Adrenal gland (tissue), 12 donors: ENCODE data around the gene DDX51. TPM values are rescaled to one million over a fixed set of nuclear protein-coding genes. Genes with fewer than 3 reads are reported as not detected.

Source experiments
- DNase-seq, 7 donors: peaks; one replicate each; pipeline ENCODE4 v3.0.0-alpha.2; 2019 to 2020
- H3K27ac ChIP-seq, 5 donors: fragments of 200-600 bp; sonication (generic) in 4 of 5; 1 replicate in 3 of 5; 2 replicates in 2 of 5; pipeline versions ENCODE4 v1.5.1 to v1.8.0; 2016 to 2020; ENCODE audit warnings: mild to moderate bottlenecking in 1 of 5
- H3K27me3 ChIP-seq: fragments of 200-600 bp; 2 replicates; pipeline ENCODE4 v1.8.0; 2021
- H3K36me3 ChIP-seq, 2 donors: fragments of 200-600 bp; replicated peaks in 1 of 2; 1 replicate in 1 of 2; 2 replicates in 1 of 2; pipeline versions ENCODE4 v1.5.1 to v1.8.0; 2018 to 2022
- H3K4me1 ChIP-seq, 2 donors: fragments of 200-600 bp; replicated peaks in 1 of 2; 1 replicate in 1 of 2; 2 replicates in 1 of 2; pipeline versions ENCODE4 v1.5.1 to v1.8.0; 2018 to 2021
- H3K4me3 ChIP-seq, 4 donors: fragments of 200-600 bp; sonication (generic) in 3 of 4; one replicate each; pipeline ENCODE4 v1.5.1; 2016 to 2018
- H3K9me3 ChIP-seq, 3 donors: fragments of 200-600 bp; sonication (generic) in 1 of 3; replicated peaks in 1 of 3; 1 replicate in 2 of 3; 2 replicates in 1 of 3; pipeline versions ENCODE4 v1.5.1 to v1.8.0; 2016 to 2021
- POLR2A ChIP-seq, 2 donors: fragments of 450-650 bp; IDR thresholded peaks; one replicate each; pipeline ENCODE4 v1.6.1; 2017; ENCODE audit warnings: antibody characterized with exemption in 2 of 2, mild to moderate bottlenecking in 2 of 2, moderate library complexity in 1 of 2
- WGBS, 4 donors: extraction: QIAGEN DNeasy Blood & Tissue Kit in 2 of 4; methylation state at CpG; one replicate each; pipeline versions ENCODE4 v1.1.5 to v1.1.7; 2013 to 2017; 5-methylcytosine and 5-hydroxymethylcytosine counted together
- intact Hi-C, 2 donors: fragments of 100-400 bp; cut with DNase I; formaldehyde crosslinking; loops; one replicate each; pipeline versions ENCODE4 v1.14.1 to v1.15.0; 2022 to 2023
- polyA plus RNA-seq, 3 donors: library from polyadenylated mRNA; stranded (reverse); fragments of 200-250 nt in 2 of 3; fragments of 350-450 nt in 1 of 3; fragmentation: Illumina TruSeq in 1 of 3; extraction: RNeasy Lipid Tissue Mini Kit (QIAGEN cat#74804) in 1 of 3; gene quantifications; one replicate each; pipeline ENCODE4 v1.2.3, GENCODE V29; 2013 to 2014
- total RNA-seq, 9 donors: library from RNA; depleted of rRNA in 4 of 9; stranded (reverse); fragments of >200 nt in 4 of 9; fragments of 120-200 nt in 1 of 9; fragmentation: NEBNext Ultra II Directional in 1 of 9; extraction: Animal tissue kit (Norgen Biotek cat#: 25700) in 1 of 9; gene quantifications; one replicate each; pipeline versions ENCODE4 v1.1.0 to v1.2.4, GENCODE V29; 2013 to 2023
- TF ChIP-seq, protein P1 (sequence below), 6 experiments: fragments of 450-650 bp in 4 of 6; fragments of 200-600 bp in 2 of 6; sonication (generic) in 1 of 6; IDR thresholded peaks; 1 replicate in 5 of 6; 2 replicates in 1 of 6; pipeline versions ENCODE4 v1.5.1 to v1.8.0; 2016 to 2021; ENCODE audit warnings: antibody characterized with exemption in 6 of 6, mild to moderate bottlenecking in 2 of 6, moderate library complexity in 1 of 6
- donor health status: healthy with polysubstance abuse.
- donor health status: Bipolar disorder and iron deficiency.
- donor health status: DM: yes; HTN: yes; CAD: no.
- donor health status: DM: no; HTN: no; CAD: no.
- donor health status: DM: no; HTN: no; CAD: no.
- donor health status: DM: yes; HTN: yes; CAD: no.

The DDX51 gene
- total and polyA plus RNA-seq, 12 donors: 4.8 to 64.4 (median 14.3) TPM

DNA sequence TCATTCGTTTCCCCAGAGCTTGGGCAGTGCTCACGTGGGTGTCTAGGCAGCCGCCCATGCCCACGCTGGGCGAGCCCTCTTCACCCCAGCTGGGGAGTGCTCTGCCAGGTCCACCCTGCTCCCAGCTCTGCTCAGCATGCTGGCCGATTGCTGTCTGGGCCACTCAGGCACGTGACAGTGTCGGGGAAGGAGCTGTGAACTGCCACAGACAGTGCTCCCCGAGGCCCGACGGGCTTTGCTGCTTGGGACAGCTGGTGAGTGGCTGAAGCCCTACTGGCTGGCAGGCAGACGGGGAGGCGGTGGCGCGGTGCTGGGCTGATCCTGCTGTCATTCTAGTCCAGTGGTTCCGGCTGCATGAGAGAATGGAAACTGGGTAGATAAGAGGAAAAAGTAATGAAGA lies 15.9 kb upstream of the DDX51 start:
- Histone ChIP-seq H3K27ac (no peak overlapping the region), H3K36me3 (no peaks in the 10 kb centered on the region), H3K9me3 (no peaks in the 10 kb centered on the region), H3K4me1 (peaks cover 0 to 6% of the 10 kb centered on the region in 2 donors), H3K27me3 (no peaks in the 10 kb centered on the region), H3K4me3 (no peak overlapping the region)
- 80 to 92% (median 83%) methylated on average over 16 of the region's 16 CpGs for WGBS, 4 donors
- no peak for DNase-seq
- TF ChIP-seq POLR2A (IDR thresholded peaks at IDR 0.05): no peak
- TF ChIP-seq, protein P1, sequence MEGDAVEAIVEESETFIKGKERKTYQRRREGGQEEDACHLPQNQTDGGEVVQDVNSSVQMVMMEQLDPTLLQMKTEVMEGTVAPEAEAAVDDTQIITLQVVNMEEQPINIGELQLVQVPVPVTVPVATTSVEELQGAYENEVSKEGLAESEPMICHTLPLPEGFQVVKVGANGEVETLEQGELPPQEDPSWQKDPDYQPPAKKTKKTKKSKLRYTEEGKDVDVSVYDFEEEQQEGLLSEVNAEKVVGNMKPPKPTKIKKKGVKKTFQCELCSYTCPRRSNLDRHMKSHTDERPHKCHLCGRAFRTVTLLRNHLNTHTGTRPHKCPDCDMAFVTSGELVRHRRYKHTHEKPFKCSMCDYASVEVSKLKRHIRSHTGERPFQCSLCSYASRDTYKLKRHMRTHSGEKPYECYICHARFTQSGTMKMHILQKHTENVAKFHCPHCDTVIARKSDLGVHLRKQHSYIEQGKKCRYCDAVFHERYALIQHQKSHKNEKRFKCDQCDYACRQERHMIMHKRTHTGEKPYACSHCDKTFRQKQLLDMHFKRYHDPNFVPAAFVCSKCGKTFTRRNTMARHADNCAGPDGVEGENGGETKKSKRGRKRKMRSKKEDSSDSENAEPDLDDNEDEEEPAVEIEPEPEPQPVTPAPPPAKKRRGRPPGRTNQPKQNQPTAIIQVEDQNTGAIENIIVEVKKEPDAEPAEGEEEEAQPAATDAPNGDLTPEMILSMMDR (IDR thresholded peaks at IDR 0.05): no peak
- intact Hi-C loops: no loop called here

DNA sequence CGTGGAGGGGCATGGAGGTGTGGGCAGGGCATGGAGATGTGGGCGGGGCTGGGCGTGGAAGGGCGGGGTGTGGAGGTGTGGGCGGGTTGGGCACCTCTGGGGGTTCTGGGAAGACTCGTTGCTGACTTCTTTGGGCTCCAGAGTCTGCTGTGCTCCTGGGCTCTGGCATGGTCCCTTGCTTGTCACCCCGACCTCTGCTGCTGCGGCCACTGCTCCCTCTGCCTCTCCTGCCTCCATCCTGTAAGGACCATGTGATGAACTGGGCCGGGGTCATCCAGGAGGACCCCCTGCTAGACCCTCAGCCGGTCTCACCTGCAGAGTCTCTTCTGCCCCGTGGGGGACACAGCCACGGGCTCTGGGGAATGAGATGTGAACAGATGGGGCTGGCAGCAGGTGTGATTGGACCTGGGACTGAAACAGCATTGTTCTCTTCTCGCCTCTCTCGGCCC lies 15.5 kb upstream of the DDX51 start:
- DNase-seq: no peak
- intact Hi-C loops: loop anchor here in 1 of 2 donors (10.0 kb wide), 2 partner anchors 55 to 455 kb away; partner anchors contain the start of genes LRCOL1 and P2RX2
- WGBS, 4 donors: 81 to 87% (median 85%) methylated on average over 9 to 14 of the region's 14 CpGs

DNA sequence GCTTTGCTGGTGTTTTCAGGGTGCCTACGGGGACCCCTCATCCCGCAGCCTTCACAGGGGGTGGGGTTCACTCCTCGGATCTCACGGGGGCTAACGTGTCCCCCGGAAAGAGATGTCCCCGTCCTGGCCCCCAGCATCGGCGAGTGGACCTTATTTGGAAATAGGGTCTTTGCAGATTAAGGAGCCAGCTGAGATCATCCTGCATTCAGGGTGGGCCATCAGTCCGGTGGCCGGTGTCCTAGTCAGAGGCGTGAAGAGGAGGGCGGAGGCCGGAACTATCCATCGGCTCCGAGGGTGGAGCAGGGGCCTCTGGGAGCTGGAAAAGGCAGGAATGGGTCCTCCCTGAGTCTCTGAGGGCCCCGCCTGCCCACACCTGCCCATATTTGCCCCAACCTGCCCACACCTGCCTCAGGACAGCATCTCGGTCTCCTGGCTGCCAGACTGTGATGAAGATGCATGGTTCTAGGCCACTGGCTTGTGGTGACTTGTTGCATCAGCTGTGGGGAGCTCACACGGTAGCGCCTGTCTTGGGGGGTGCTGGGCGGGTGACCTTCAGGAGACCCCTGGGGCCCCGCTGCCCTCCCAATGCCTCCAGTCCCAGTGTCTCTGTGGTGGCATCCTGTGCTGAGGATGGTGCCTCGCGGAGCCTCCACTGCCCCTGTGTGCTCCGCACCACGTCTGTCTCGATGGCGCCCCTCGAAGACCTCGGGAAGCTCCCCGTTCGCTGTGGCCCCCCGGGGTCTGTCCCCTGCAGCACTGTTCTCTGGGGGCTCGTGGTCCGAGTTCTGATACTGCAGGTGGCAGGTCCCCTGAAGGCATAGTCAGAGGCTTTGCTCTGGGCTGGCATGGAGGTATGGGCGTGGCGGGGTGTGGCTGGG lies 14.8 kb upstream of the DDX51 start:
- TF ChIP-seq, protein P1 (IDR thresholded peaks at IDR 0.05): no peak
- TF ChIP-seq POLR2A (IDR thresholded peaks at IDR 0.05): no peak
- H3K27me3 ChIP-seq: no peaks in the 10 kb centered on the region
- 85 to 91% (median 91%) methylated on average over 18 to 37 of the region's 37 CpGs for WGBS, 4 donors
- H3K27ac ChIP-seq: no peak overlapping the region
- no peaks in the 10 kb centered on the region for H3K36me3 ChIP-seq
- no peaks in the 10 kb centered on the region for H3K9me3 ChIP-seq
- H3K4me1 ChIP-seq: peaks cover 0 to 9% of the 10 kb centered on the region in 2 donors
- no peak for DNase-seq
- no peak overlapping the region for H3K4me3 ChIP-seq
- intact Hi-C loops: loop anchor here in 1 of 2 donors (10.0 kb wide), 2 partner anchors 56 to 456 kb away; partner anchors contain the start of genes LRCOL1 and P2RX2

More for the DNA sequence above, 15.5 kb upstream of the DDX51 start:
- TF ChIP-seq, protein P1 (IDR thresholded peaks at IDR 0.05): no peak
- no peak for TF ChIP-seq POLR2A (IDR thresholded peaks at IDR 0.05)
- H3K36me3 ChIP-seq: no peaks in the 10 kb centered on the region
- H3K27me3 ChIP-seq: no peaks in the 10 kb centered on the region
- H3K9me3 ChIP-seq: no peaks in the 10 kb centered on the region
- no peak overlapping the region for H3K27ac ChIP-seq
- H3K4me1 ChIP-seq: peaks cover 0 to 6% of the 10 kb centered on the region in 2 donors
- no peak overlapping the region for H3K4me3 ChIP-seq

DNA sequence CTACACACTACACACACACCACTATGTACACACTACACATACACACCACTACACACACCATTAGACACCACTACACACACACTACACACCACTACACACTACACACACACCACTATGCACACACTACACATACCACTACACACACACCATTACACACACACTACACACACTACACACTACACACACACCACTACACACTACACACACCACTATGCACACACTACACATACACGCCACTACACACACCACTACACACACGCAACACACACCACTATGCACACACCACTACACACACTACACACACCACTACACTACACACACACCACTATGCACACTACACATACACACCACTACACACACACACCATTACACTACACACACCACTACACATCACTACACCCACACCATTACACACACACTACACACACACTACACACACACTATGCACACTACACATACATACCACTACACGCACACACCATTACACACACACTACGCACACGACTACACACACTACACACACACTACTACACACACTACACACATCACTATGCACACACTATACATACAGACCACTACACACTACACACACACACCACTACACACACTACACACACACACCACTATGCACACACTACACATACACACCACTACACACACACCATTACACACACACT lies 13.8 kb upstream of the DDX51 start:
- intact Hi-C loops: loop anchor here in 1 of 2 donors (10.0 kb wide), 2 partner anchors 57 to 457 kb away; partner anchors contain the start of genes LRCOL1 and P2RX2
- Histone ChIP-seq H3K9me3 (no peaks in the 10 kb centered on the region), H3K36me3 (no peaks in the 10 kb centered on the region), H3K27ac (no peak overlapping the region), H3K27me3 (no peaks in the 10 kb centered on the region), H3K4me3 (no peak overlapping the region), H3K4me1 (peaks cover 0 to 10% of the 10 kb centered on the region in 2 donors)
- WGBS, 4 donors: 89 to 95% (median 93%) methylated on average over 5 of the region's 5 CpGs
- no peak for DNase-seq
- no peak for TF ChIP-seq POLR2A (IDR thresholded peaks at IDR 0.05)
- TF ChIP-seq, protein P1 (IDR thresholded peaks at IDR 0.05): no peak
